ENCODE measurements around the gene PLCD3. TPM values are rescaled to one million over a fixed set of nuclear protein-coding genes. Genes with fewer than 3 reads are reported as not detected.

The PLCD3 gene
- total RNA-seq, 3 donors from 2014 or later, result 30.8 to 62.2 (median 41.1) TPM

- TF ChIP-seq POLR2AphosphoS5 (IDR thresholded peaks at IDR 0.05), result no peak
- TF ChIP-seq POLR2A (IDR thresholded peaks at IDR 0.05), result no peak
- TF ChIP-seq CTCF (IDR thresholded peaks at IDR 0.05), result no peak
- H3K4me1 ChIP-seq, result peaks cover 8 to 14% of the 10 kb centered on the region in 2 donors
- H3K4me3 ChIP-seq, result peak overlapping the region; percentile 30 to 63 (median 49)
- H3K36me3 ChIP-seq, result no peaks in the 10 kb centered on the region
- no peak for DNase-seq (ENCODE audit: low spot score in 2 of 2)
- intact Hi-C loops (cut with DNase I; ENCODE audit: low total_unique reads), result no loop called here
- H3K9me3 ChIP-seq, result no peaks in the 10 kb centered on the region
- peak overlapping the region; percentile 96 to 97 for H3K27ac ChIP-seq
- no peaks in the 10 kb centered on the region for H3K27me3 ChIP-seq
Observed at GRCh38 chr17:45172232-45172540, 39.9 kb upstream of the PLCD3 start.

GRCh38 chr17:45171338-45172231 lies 39.3 kb upstream of the PLCD3 start:
- intact Hi-C loops (cut with DNase I; ENCODE audit: low total_unique reads), result no loop called here
- Histone ChIP-seq H3K27ac (peak overlapping the region; percentile 96 to 97), H3K36me3 (no peaks in the 10 kb centered on the region), H3K9me3 (no peaks in the 10 kb centered on the region), H3K4me3 (peak overlapping the region; percentile 30 to 63 (median 49)), H3K4me1 (peaks cover 8 to 14% of the 10 kb centered on the region in 2 donors), H3K27me3 (no peaks in the 10 kb centered on the region)
- DNase-seq (ENCODE audit: low spot score in 2 of 2), result peak; percentile 76 to 83
- TF ChIP-seq POLR2AphosphoS5 (IDR thresholded peaks at IDR 0.05), result no peak
- TF ChIP-seq POLR2A (IDR thresholded peaks at IDR 0.05), result peak; percentile 17

- no peaks in the 10 kb centered on the region for H3K27me3 ChIP-seq
- no peak for TF ChIP-seq CTCF (IDR thresholded peaks at IDR 0.05)
- TF ChIP-seq POLR2AphosphoS5 (IDR thresholded peaks at IDR 0.05), result peak; percentile 26 to 68 (median 54)
- TF ChIP-seq POLR2A (IDR thresholded peaks at IDR 0.05), result peak; percentile 18
- H3K9me3 ChIP-seq, result no peaks in the 10 kb centered on the region
- DNase-seq (ENCODE audit: low spot score in 2 of 2), result peak; percentile 82 to 91
- intact Hi-C loops (cut with DNase I; ENCODE audit: low total_unique reads), result no loop called here
- no peaks in the 10 kb centered on the region for H3K36me3 ChIP-seq
- H3K4me1 ChIP-seq, result peaks cover 8 to 14% of the 10 kb centered on the region in 2 donors
- H3K27ac ChIP-seq, result peak overlapping the region; percentile 96 to 97
- peak overlapping the region; percentile 30 to 63 (median 49) for H3K4me3 ChIP-seq
Observed at GRCh38 chr17:45170931-45171337, 38.6 kb upstream of the PLCD3 start.

- no peak for TF ChIP-seq POLR2AphosphoS5 (IDR thresholded peaks at IDR 0.05)
Observed at GRCh38 chr17:45170280-45170930, 38.1 kb upstream of the PLCD3 start.

GRCh38 chr17:45168991-45169752 lies 36.9 kb upstream of the PLCD3 start:
- Histone ChIP-seq H3K27me3 (no peaks in the 10 kb centered on the region), H3K27ac (peak overlapping the region; percentile 96 to 97), H3K4me1 (peaks cover 8 to 14% of the 10 kb centered on the region in 2 donors), H3K36me3 (no peaks in the 10 kb centered on the region), H3K4me3 (peak overlapping the region in 2 of 3 donors; percentile 34 to 52), H3K9me3 (no peaks in the 10 kb centered on the region)
- peak in 1 of 2 donors; percentile 55 for DNase-seq (ENCODE audit: low spot score in 2 of 2)
- intact Hi-C loops (cut with DNase I; ENCODE audit: low total_unique reads), result no loop called here
- TF ChIP-seq CTCF (IDR thresholded peaks at IDR 0.05), result peak in 1 of 3 donors; percentile 21
- no peak for TF ChIP-seq POLR2A (IDR thresholded peaks at IDR 0.05)

More at GRCh38 chr17:45170280-45170930, 38.1 kb upstream of the PLCD3 start:
- DNase-seq (ENCODE audit: low spot score in 2 of 2), result no peak
- no peaks in the 10 kb centered on the region for H3K27me3 ChIP-seq
- no peaks in the 10 kb centered on the region for H3K9me3 ChIP-seq
- peak overlapping the region; percentile 96 to 97 for H3K27ac ChIP-seq
- H3K36me3 ChIP-seq, result no peaks in the 10 kb centered on the region
- peak overlapping the region in 2 of 3 donors; percentile 49 to 63 for H3K4me3 ChIP-seq
- intact Hi-C loops (cut with DNase I; ENCODE audit: low total_unique reads), result no loop called here
- H3K4me1 ChIP-seq, result peaks cover 8 to 14% of the 10 kb centered on the region in 2 donors
